Nephron (organoid): ENCODE data around the gene FAM167B.

Experiments used
- H3K27ac Mint-ChIP-seq, 3 experiments: 2 replicates each; pipeline ENCODE4 v1.8.0; 2020; ENCODE audit warnings: mixed read lengths in 3 of 3, mild to moderate bottlenecking in 2 of 3, moderate library complexity in 1 of 3
- H3K27me3 Mint-ChIP-seq: 2 replicates; pipeline ENCODE4 v1.8.0; 2021; ENCODE audit warnings: low read depth, mild to moderate bottlenecking, moderate library complexity, mixed read lengths
- H3K36me3 Mint-ChIP-seq: 2 replicates; pipeline ENCODE4 v1.8.0; 2020; ENCODE audit warnings: low read depth, mixed read lengths
- H3K4me1 Mint-ChIP-seq: 2 replicates; pipeline ENCODE4 v1.8.0; 2020; ENCODE audit warnings: mixed read lengths
- H3K4me3 Mint-ChIP-seq, 3 experiments: 2 replicates each; pipeline ENCODE4 v1.8.0; 2020; ENCODE audit warnings: mild to moderate bottlenecking in 3 of 3, mixed read lengths in 3 of 3, moderate library complexity in 2 of 3
- H3K9me3 Mint-ChIP-seq: 2 replicates; pipeline ENCODE4 v1.8.0; 2020; ENCODE audit warnings: mixed read lengths
- TF ChIP-seq, protein P1 (sequence below), 3 experiments: fragments of 200-600 bp; sonication (generic); IDR thresholded peaks; one replicate each; pipeline ENCODE4 v1.5.0; 2021; ENCODE audit warnings: antibody characterized with exemption in 3 of 3; ENCODE audit not compliant: unreplicated experiment in 3 of 3

The FAM167B gene

GRCh38 chr1:32263744-32264143 lies 16.7 kb downstream of the FAM167B start:
- H3K4me1 Mint-ChIP-seq: no peaks in the 10 kb centered on the region
- no peak overlapping the region for H3K27ac Mint-ChIP-seq
- no peaks in the 10 kb centered on the region for H3K9me3 Mint-ChIP-seq
- no peaks in the 10 kb centered on the region for H3K36me3 Mint-ChIP-seq
- TF ChIP-seq, protein P1, sequence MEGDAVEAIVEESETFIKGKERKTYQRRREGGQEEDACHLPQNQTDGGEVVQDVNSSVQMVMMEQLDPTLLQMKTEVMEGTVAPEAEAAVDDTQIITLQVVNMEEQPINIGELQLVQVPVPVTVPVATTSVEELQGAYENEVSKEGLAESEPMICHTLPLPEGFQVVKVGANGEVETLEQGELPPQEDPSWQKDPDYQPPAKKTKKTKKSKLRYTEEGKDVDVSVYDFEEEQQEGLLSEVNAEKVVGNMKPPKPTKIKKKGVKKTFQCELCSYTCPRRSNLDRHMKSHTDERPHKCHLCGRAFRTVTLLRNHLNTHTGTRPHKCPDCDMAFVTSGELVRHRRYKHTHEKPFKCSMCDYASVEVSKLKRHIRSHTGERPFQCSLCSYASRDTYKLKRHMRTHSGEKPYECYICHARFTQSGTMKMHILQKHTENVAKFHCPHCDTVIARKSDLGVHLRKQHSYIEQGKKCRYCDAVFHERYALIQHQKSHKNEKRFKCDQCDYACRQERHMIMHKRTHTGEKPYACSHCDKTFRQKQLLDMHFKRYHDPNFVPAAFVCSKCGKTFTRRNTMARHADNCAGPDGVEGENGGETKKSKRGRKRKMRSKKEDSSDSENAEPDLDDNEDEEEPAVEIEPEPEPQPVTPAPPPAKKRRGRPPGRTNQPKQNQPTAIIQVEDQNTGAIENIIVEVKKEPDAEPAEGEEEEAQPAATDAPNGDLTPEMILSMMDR (IDR thresholded peaks at IDR 0.05; ENCODE audit: unreplicated experiment in 3 of 3): no peak
- H3K4me3 Mint-ChIP-seq: no peak overlapping the region
- H3K27me3 Mint-ChIP-seq: peaks cover 6% of the 10 kb centered on the region

- no peaks in the 10 kb centered on the region for H3K27me3 Mint-ChIP-seq
- H3K36me3 Mint-ChIP-seq: no peaks in the 10 kb centered on the region
- H3K4me1 Mint-ChIP-seq: no peaks in the 10 kb centered on the region
- no peak overlapping the region for H3K4me3 Mint-ChIP-seq
- no peaks in the 10 kb centered on the region for H3K9me3 Mint-ChIP-seq
- H3K27ac Mint-ChIP-seq: no peak overlapping the region
- TF ChIP-seq, protein P1 (IDR thresholded peaks at IDR 0.05; ENCODE audit: unreplicated experiment in 3 of 3): no peak
Measured at GRCh38 chr1:32265846-32266245, 18.8 kb downstream of the FAM167B start.

DNA sequence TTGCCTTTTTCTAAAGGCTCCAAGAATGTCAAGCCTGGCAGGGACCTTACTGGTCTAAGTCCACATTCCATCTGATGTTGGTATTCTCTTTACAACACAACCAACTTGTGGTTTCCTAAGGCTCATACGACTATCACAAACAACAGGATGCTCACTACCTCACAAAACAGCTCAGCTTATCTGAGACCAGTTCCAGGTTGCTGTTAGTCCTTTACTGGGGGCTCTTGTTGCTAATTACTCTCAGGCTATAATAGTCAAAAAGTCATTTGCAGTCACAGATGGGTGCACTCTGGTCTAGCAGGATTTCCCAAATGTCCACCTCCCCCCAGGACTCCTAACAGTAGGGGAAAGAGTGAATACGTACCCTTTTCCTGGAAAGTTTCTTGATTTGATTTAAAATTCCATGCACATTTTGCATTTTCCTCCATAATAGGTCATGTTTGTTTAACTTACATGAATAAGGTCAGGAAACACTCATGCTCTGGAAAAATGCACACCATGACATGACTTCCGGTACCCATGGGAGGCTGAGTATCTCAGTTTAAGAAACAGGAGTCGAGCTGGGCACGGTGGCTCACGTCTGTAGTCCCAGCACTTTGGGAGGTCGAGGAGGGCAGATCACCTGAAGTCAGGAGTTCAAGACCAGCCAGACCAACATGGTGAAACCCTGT lies 20.0 kb downstream of the FAM167B start:
- Mint-ChIP-seq H3K4me3 (no peak overlapping the region), H3K27me3 (no peaks in the 10 kb centered on the region), H3K4me1 (no peaks in the 10 kb centered on the region), H3K9me3 (no peaks in the 10 kb centered on the region), H3K36me3 (no peaks in the 10 kb centered on the region), H3K27ac (peak overlapping the region in 1 of 3 experiments; percentile 16)
- TF ChIP-seq, protein P1 (IDR thresholded peaks at IDR 0.05; ENCODE audit: unreplicated experiment in 3 of 3): no peak

GRCh38 chr1:32269744-32270143 lies 22.7 kb downstream of the FAM167B start:
- no peak overlapping the region for H3K4me3 Mint-ChIP-seq
- TF ChIP-seq, protein P1 (IDR thresholded peaks at IDR 0.05; ENCODE audit: unreplicated experiment in 3 of 3): no peak
- H3K9me3 Mint-ChIP-seq: no peaks in the 10 kb centered on the region
- H3K36me3 Mint-ChIP-seq: no peaks in the 10 kb centered on the region
- H3K4me1 Mint-ChIP-seq: peaks cover 17% of the 10 kb centered on the region
- peaks cover 8% of the 10 kb centered on the region for H3K27me3 Mint-ChIP-seq
- H3K27ac Mint-ChIP-seq: no peak overlapping the region

- H3K27me3 Mint-ChIP-seq: peaks cover 13% of the 10 kb centered on the region
- TF ChIP-seq, protein P1 (IDR thresholded peaks at IDR 0.05; ENCODE audit: unreplicated experiment in 3 of 3): no peak
- H3K27ac Mint-ChIP-seq: peak overlapping the region; percentile 75 to 88 (median 84)
- peaks cover 17% of the 10 kb centered on the region for H3K4me1 Mint-ChIP-seq
- no peaks in the 10 kb centered on the region for H3K36me3 Mint-ChIP-seq
- no peaks in the 10 kb centered on the region for H3K9me3 Mint-ChIP-seq
- no peak overlapping the region for H3K4me3 Mint-ChIP-seq
Measured at GRCh38 chr1:32272557-32273390, 25.8 kb downstream of the FAM167B start.
